ENCODE measurements around the gene PCED1B.

PCED1B gene

DNA sequence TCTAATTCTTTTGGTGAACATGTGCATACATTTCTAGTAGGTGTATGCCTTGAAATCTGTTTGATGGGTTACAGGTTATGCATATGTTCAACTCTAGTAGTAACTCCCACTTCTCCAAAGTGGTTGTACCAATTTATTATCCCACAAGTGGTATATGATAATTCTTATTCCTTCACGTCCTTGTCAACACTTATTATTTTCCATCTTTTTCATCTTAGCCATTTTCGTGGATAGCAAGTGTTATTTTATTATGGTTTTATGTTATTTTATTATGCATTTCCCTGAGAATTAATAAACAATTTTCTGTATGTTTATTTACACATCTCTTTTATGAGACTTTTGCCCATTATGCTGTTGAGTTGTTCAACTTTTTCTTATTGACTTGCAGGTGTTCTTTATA is 11.6 kb downstream of the PCED1B start:
- Mint-ChIP-seq H3K27ac (no peak overlapping the region), H3K27me3 (ENCODE audit: low read depth, poor library complexity) (no peaks in the 10 kb centered on the region), H3K9me3 (no peaks in the 10 kb centered on the region), H3K36me3 (ENCODE audit: low read depth) (no peaks in the 10 kb centered on the region), H3K4me1 (peaks cover 5% of the 10 kb centered on the region), H3K4me3 (no peak overlapping the region)
- TF ChIP-seq, protein P1, sequence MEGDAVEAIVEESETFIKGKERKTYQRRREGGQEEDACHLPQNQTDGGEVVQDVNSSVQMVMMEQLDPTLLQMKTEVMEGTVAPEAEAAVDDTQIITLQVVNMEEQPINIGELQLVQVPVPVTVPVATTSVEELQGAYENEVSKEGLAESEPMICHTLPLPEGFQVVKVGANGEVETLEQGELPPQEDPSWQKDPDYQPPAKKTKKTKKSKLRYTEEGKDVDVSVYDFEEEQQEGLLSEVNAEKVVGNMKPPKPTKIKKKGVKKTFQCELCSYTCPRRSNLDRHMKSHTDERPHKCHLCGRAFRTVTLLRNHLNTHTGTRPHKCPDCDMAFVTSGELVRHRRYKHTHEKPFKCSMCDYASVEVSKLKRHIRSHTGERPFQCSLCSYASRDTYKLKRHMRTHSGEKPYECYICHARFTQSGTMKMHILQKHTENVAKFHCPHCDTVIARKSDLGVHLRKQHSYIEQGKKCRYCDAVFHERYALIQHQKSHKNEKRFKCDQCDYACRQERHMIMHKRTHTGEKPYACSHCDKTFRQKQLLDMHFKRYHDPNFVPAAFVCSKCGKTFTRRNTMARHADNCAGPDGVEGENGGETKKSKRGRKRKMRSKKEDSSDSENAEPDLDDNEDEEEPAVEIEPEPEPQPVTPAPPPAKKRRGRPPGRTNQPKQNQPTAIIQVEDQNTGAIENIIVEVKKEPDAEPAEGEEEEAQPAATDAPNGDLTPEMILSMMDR (IDR thresholded peaks at IDR 0.05), result no peak
- DNase-seq, result no peak

DNA sequence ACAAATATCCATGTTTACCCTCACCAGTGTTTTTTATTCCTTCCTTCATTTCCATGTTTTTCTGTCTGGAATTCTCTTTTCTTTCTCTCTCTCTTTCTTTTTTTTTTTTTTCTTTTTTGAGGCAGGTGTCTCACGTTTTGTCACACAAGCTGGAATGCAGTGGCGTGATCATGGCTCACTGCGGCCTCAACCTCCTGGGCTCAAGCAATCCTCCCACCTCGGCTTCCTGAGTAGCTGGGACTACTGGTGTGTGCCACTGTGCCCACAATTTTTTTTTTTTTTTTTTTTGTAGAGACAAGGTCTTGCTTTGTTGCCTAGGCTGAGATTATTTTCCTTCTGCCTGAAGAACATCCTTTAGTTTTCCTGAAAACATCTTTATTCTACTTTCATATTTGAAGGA is 15.4 kb downstream of the PCED1B start:
- H3K4me1 Mint-ChIP-seq, result no peaks in the 10 kb centered on the region
- no peak overlapping the region for H3K27ac Mint-ChIP-seq
- H3K27me3 Mint-ChIP-seq (ENCODE audit: low read depth, poor library complexity), result no peaks in the 10 kb centered on the region
- DNase-seq, result no peak
- TF ChIP-seq, protein P1 (IDR thresholded peaks at IDR 0.05), result no peak
- H3K36me3 Mint-ChIP-seq (ENCODE audit: low read depth), result no peaks in the 10 kb centered on the region
- H3K4me3 Mint-ChIP-seq, result no peak overlapping the region
- H3K9me3 Mint-ChIP-seq, result no peaks in the 10 kb centered on the region

DNA sequence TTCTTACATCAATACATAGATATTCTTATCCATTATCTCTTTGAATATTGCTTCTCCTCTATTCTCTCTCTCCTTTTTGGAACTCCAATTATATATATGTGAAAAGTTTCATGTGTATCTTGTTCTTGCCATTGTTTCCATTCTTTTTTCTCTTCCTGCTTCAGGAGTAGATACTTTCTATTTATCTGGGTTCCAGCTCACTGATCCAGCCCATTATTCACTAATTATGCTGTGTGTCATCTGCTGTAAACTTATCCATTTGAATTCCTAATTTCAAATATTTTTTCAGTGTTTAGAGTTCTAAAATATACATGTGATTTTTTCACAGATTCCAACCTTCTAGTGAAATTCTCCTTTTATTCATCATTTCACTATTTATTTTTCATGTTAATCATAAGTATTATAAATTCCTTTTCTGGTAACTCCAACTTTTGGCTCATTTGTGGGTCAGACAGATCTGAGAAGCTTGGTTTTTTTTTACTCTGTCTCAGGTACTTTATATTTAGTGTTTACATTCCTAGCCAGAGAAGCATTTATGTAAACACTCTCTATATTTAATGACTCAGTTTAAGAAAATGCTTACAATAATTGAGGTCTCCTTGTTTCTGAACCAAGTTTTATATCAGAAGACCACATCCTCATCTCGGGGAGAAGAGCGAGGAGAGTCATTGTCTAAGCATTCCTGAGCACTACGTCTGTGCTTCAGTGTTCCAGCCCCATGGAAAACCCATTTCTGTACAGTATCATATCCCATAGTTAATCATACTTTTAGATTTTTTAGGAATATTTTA is 16.2 kb downstream of the PCED1B start:
- Mint-ChIP-seq H3K4me1 (no peaks in the 10 kb centered on the region), H3K27me3 (ENCODE audit: low read depth, poor library complexity) (no peaks in the 10 kb centered on the region), H3K36me3 (ENCODE audit: low read depth) (no peaks in the 10 kb centered on the region), H3K27ac (no peak overlapping the region), H3K4me3 (no peak overlapping the region), H3K9me3 (no peaks in the 10 kb centered on the region)
- DNase-seq, result no peak
- TF ChIP-seq, protein P1 (IDR thresholded peaks at IDR 0.05), result no peak

DNA sequence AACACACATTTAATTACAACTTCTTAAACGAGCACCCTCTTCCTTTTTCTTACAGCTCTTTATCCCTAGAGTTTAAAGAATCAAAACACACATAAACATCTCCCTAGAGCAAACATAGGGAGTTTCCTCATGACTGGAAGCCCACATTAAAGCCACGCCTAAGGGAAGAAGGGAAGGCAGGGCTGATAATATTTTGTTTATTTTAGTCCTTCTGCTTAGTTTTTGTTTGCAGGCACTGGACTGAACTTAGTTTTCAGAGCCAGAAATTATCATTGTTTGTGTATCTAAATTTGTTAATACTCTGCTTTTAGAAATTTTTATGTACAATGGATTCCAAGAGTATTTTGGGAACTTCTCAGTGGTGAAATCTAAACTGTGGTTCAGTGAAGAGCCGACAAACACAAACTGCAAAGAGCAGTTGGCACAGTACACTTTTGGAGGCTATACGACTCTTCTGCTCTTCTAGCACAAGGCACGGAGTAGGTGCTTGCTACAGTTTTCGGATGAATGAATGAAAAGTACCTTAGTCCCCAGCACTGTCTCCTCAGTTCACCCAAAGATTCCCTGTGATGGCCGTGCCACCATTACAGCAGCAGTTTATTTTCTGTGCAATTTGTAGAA is 18.0 kb downstream of the PCED1B start:
- no peaks in the 10 kb centered on the region for H3K9me3 Mint-ChIP-seq
- no peaks in the 10 kb centered on the region for H3K4me1 Mint-ChIP-seq
- no peak for DNase-seq
- no peak overlapping the region for H3K4me3 Mint-ChIP-seq
- no peaks in the 10 kb centered on the region for H3K27me3 Mint-ChIP-seq (ENCODE audit: low read depth, poor library complexity)
- no peak overlapping the region for H3K27ac Mint-ChIP-seq
- TF ChIP-seq, protein P1 (IDR thresholded peaks at IDR 0.05), result no peak
- no peaks in the 10 kb centered on the region for H3K36me3 Mint-ChIP-seq (ENCODE audit: low read depth)

DNA sequence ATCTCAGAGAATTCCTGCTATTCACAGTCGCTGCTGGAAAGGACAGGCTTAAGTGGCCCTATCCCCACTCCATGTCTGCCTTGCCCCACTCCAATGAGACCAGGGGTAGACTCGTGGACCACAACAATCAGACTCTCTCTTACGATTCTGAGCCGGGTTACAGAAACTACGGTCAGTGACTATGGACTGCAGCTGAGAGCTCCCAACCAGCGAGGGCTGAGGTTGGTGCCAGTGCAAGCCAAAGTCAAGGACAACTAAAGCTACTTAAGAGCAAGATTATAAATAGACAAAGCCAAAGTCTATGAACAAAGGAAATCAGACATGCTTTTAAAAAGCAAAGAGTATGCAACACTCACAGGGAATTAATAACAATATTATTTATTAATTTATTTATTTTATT is 18.7 kb downstream of the PCED1B start:
- H3K36me3 Mint-ChIP-seq (ENCODE audit: low read depth), result no peaks in the 10 kb centered on the region
- DNase-seq, result no peak
- H3K27me3 Mint-ChIP-seq (ENCODE audit: low read depth, poor library complexity), result no peaks in the 10 kb centered on the region
- no peaks in the 10 kb centered on the region for H3K4me1 Mint-ChIP-seq
- H3K4me3 Mint-ChIP-seq, result no peak overlapping the region
- H3K9me3 Mint-ChIP-seq, result no peaks in the 10 kb centered on the region
- TF ChIP-seq, protein P1 (IDR thresholded peaks at IDR 0.05), result no peak
- H3K27ac Mint-ChIP-seq, result no peak overlapping the region

DNA sequence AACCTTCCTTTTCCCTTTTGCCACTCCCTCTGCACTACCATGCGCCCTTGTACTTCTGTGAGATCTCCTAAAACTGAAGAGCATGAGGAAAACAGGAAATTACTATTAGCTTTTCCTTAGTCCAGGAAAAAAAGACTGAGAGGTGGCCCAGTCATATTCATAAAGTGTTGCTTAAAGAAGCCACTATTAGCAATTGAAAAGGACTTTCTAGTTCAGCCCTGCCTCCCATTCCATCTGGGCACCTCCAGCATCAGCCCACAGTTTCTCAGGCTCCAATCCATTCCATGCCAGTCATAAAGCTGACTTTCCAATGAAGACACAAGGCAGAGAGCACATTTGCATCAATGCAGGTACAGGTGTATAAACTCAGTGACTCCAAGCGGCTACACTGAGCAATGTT is 20.2 kb downstream of the PCED1B start:
- Mint-ChIP-seq H3K27ac (no peak overlapping the region), H3K27me3 (ENCODE audit: low read depth, poor library complexity) (no peaks in the 10 kb centered on the region), H3K4me1 (no peaks in the 10 kb centered on the region), H3K4me3 (no peak overlapping the region), H3K9me3 (no peaks in the 10 kb centered on the region), H3K36me3 (ENCODE audit: low read depth) (no peaks in the 10 kb centered on the region)
- DNase-seq, result no peak
- TF ChIP-seq, protein P1 (IDR thresholded peaks at IDR 0.05), result no peak

Data from nephron progenitor cell (in vitro differentiated cells).